Fibroblast of lung (primary cell): ENCODE results near the gene NUP85. TPM values are rescaled to one million over a fixed set of nuclear protein-coding genes. Genes with fewer than 3 reads are reported as not detected.

Source experiments
- DNase-seq, 2 donors: peaks; one replicate each; pipeline versions ENCODE4 v3.0.0 to v3.0.0-alpha.2; 2010; ENCODE audit warnings: low read depth in 2 of 2
- H2AFZ ChIP-seq: 2 replicates; pipeline ENCODE4 v1.5.1; 2012; ENCODE audit warnings: low read length, control low read depth, inconsistent platforms
- H3K27ac ChIP-seq: 2 replicates; pipeline ENCODE4 v1.5.1; 2011; ENCODE audit warnings: low read length, control low read depth; ENCODE audit not compliant: insufficient read depth
- H3K27me3 ChIP-seq: 2 replicates; pipeline ENCODE4 v1.5.1; 2011; ENCODE audit warnings: mild to moderate bottlenecking, low read length; ENCODE audit not compliant: control insufficient read depth, insufficient read depth
- H3K36me3 ChIP-seq: 2 replicates; pipeline ENCODE4 v1.5.1; 2011; ENCODE audit warnings: low read length; ENCODE audit not compliant: control insufficient read depth, insufficient read depth
- H3K4me1 ChIP-seq: 2 replicates; pipeline ENCODE4 v1.5.1; 2011; ENCODE audit warnings: low read length; ENCODE audit not compliant: control insufficient read depth, insufficient read depth; ENCODE audit errors: extremely low read depth
- H3K4me2 ChIP-seq: 2 replicates; pipeline ENCODE4 v1.5.1; 2011; ENCODE audit warnings: low read length, control low read depth; ENCODE audit not compliant: insufficient read depth; ENCODE audit errors: extremely low read depth
- H3K4me3 ChIP-seq, 4 experiments: fragments of 200-600 bp in 1 of 4; sonication (generic) in 1 of 4; replicated peaks in 1 of 4; 2 replicates each; pipeline ENCODE4 v1.5.1; 2011 to 2016; ENCODE audit warnings: low read length in 4 of 4, low read depth in 3 of 4, mild to moderate bottlenecking in 3 of 4, control low read depth in 2 of 4, inconsistent platforms in 1 of 4, mixed read lengths in 1 of 4; ENCODE audit not compliant: insufficient read depth in 1 of 4; ENCODE audit errors: control extremely low read depth in 1 of 4
- H3K79me2 ChIP-seq: 2 replicates; pipeline ENCODE4 v1.5.1; 2012; ENCODE audit warnings: mild to moderate bottlenecking, low read length, inconsistent platforms; ENCODE audit not compliant: control insufficient read depth, insufficient read depth
- H3K9ac ChIP-seq: 2 replicates; pipeline ENCODE4 v1.5.1; 2011; ENCODE audit warnings: mild to moderate bottlenecking, low read length, control low read depth; ENCODE audit not compliant: insufficient read depth
- H3K9me3 ChIP-seq: 2 replicates; pipeline ENCODE4 v1.5.1; 2012; ENCODE audit warnings: low read depth, low read length; ENCODE audit not compliant: control insufficient read depth, insufficient read depth
- H4K20me1 ChIP-seq: 2 replicates; pipeline ENCODE4 v1.5.1; 2011; ENCODE audit warnings: low read length; ENCODE audit not compliant: control insufficient read depth, insufficient read depth; ENCODE audit errors: extremely low read depth
- EZH2 ChIP-seq: IDR thresholded peaks from 2 replicates; pipeline ENCODE4 v1.5.1; 2012; ENCODE audit warnings: low read length, control low read depth, mild to moderate bottlenecking; ENCODE audit errors: missing control alignments
- polyA plus RNA-seq, 2 donors: library from polyadenylated mRNA; depleted of rRNA in 1 of 2; stranded (reverse) in 1 of 2; unstranded in 1 of 2; fragments of >200 nt; gene quantifications; 2 replicates each; pipeline ENCODE4 v1.2.1, GENCODE V29; 2011 to 2012; ENCODE audit warnings: missing spikeins in 1 of 2
- total RNA-seq: library from RNA; depleted of rRNA; stranded (reverse); fragments of >200 nt; gene quantifications from 2 replicates; pipeline ENCODE4 v1.2.1, GENCODE V29; 2014
- TF ChIP-seq, protein P1 (sequence below), 2 donors: IDR thresholded peaks in 1 of 2; conservative IDR thresholded peaks in 1 of 2; 1 replicate in 1 of 2; 2 replicates in 1 of 2; pipeline ENCODE4 v1.5.1; 2011 to 2012; ENCODE audit warnings: low read length in 2 of 2, control low read depth in 1 of 2, inconsistent platforms in 1 of 2, low read depth in 1 of 2, mild to moderate bottlenecking in 1 of 2

The NUP85 gene
- total and polyA plus RNA-seq, 2 donors (not counting 1 experiment from before 2014, with no cell fraction given), result 18.5 to 29.6 TPM

DNA sequence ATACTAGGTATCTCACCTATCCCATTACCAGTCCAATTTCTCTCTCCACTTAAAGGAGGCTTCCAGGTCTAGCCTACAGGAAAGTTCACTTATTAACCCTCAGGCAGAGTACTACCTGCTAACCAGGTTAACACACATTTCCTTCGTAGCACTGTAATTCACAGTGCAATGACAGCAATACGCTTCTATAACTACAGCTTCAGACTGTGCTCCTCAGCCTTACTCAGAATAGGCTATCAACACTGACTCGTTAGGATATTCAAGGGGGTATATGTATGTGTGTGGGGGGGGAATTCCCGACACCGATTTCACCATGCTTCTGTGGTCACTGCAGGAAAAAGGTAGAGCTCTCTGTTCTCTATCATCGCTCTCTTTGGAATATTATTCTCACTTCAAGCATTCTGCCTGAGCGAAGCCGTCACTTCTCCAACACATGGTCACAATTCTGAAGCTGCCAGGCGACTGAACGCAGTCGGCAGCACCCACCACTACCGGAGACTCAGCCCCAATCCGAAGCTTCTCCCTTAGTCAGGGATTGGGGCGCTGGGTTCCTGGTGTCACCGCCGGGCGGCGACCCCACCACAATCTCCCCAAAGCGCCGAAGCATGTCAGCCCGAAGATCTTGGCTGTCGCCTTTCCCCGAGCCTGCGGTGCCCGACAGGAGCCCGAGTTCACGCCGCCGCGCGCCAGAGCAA, 55.3 kb downstream of the NUP85 start:
- H3K4me1 ChIP-seq, result peaks cover 2% of the 10 kb centered on the region
- H3K27ac ChIP-seq, result peak overlapping the region; percentile 99
- no peaks in the 10 kb centered on the region for H3K27me3 ChIP-seq
- H4K20me1 ChIP-seq, result no peaks in the 10 kb centered on the region
- peak overlapping the region; percentile 77 for H2AFZ ChIP-seq
- H3K4me3 ChIP-seq, result peak overlapping the region; percentile 63 to 93 (median 82)
- H3K9me3 ChIP-seq, result no peaks in the 10 kb centered on the region
- peaks cover 45% of the 10 kb centered on the region for H3K79me2 ChIP-seq
- TF ChIP-seq, protein P1, sequence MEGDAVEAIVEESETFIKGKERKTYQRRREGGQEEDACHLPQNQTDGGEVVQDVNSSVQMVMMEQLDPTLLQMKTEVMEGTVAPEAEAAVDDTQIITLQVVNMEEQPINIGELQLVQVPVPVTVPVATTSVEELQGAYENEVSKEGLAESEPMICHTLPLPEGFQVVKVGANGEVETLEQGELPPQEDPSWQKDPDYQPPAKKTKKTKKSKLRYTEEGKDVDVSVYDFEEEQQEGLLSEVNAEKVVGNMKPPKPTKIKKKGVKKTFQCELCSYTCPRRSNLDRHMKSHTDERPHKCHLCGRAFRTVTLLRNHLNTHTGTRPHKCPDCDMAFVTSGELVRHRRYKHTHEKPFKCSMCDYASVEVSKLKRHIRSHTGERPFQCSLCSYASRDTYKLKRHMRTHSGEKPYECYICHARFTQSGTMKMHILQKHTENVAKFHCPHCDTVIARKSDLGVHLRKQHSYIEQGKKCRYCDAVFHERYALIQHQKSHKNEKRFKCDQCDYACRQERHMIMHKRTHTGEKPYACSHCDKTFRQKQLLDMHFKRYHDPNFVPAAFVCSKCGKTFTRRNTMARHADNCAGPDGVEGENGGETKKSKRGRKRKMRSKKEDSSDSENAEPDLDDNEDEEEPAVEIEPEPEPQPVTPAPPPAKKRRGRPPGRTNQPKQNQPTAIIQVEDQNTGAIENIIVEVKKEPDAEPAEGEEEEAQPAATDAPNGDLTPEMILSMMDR (conservative IDR thresholded peaks at IDR 0.05 in 1 of 2, IDR thresholded peaks at IDR 0.05 in 1 of 2; ENCODE audit: low read depth in 1 of 2, low read length in 2 of 2), result no peak
- no peak for TF ChIP-seq EZH2
- H3K9ac ChIP-seq, result peak overlapping the region; percentile 98
- peak overlapping the region; percentile 88 for H3K4me2 ChIP-seq
- peaks cover 8% of the 10 kb centered on the region for H3K36me3 ChIP-seq
- DNase-seq, result no peak

- Histone ChIP-seq H3K79me2 (peaks cover 45% of the 10 kb centered on the region), H3K27ac (peak within 1 kb of the TSS; percentile 99), H3K9me3 (no peaks in the 10 kb centered on the region), H3K9ac (peak within 1 kb of the TSS; percentile 98), H3K4me2 (peak within 1 kb of the TSS; percentile 88), H3K27me3 (no peaks in the 10 kb centered on the region), H3K4me3 (peak within 1 kb of the TSS; percentile 63 to 93 (median 82)), H3K4me1 (peaks cover 2% of the 10 kb centered on the region), H2AFZ (peak within 1 kb of the TSS; percentile 77), H3K36me3 (peaks cover 10% of the 10 kb centered on the region), H4K20me1 (no peaks in the 10 kb centered on the region)
- no peak for TF ChIP-seq EZH2
- TF ChIP-seq, protein P1 (conservative IDR thresholded peaks at IDR 0.05 in 1 of 2, IDR thresholded peaks at IDR 0.05 in 1 of 2; ENCODE audit: low read depth in 1 of 2, low read length in 2 of 2), result no peak
- DNase-seq, result peak; percentile 87 to 94
These were observed 56.0 kb downstream of the NUP85 start, which contains the start of the genes GGA3 and MRPS7 for GRCh38 chr17:75261336-75262111. Gene GGA3 (minus strand): TSS chr17:75261606. CDS start chr17:75261587, 19 bp downstream. Gene MRPS7 (plus strand): TSS chr17:75261879. CDS start chr17:75261901, 22 bp downstream.

DNA sequence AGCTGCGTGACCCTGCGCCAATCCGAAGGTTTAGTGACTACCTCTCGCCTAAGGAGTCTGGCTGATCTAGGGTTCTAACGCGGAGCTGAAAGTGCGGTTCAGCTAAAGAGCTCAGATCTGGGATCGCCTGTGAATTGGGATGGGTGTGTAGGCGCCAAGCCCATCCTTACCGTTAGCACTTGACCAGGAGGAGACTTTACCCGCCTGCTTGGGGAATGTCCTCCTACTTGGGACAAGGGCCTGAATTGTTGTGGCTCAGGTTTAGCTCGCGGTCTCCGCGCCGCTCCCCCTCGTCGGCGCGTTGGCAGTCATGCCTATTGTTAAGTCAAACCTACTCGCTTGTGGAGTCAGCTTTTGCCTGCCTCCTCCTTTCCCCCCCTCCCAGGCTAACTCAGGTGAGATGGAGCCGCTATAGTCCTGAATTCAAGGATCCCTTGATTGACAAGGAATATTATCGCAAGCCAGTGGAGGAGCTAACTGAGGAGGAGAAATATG, 56.7 kb downstream of the NUP85 start:
- no peak for TF ChIP-seq EZH2
- TF ChIP-seq, protein P1 (conservative IDR thresholded peaks at IDR 0.05 in 1 of 2, IDR thresholded peaks at IDR 0.05 in 1 of 2; ENCODE audit: low read depth in 1 of 2, low read length in 2 of 2), result no peak
- H2AFZ ChIP-seq, result peak overlapping the region; percentile 53
- H3K36me3 ChIP-seq, result peaks cover 13% of the 10 kb centered on the region
- H4K20me1 ChIP-seq, result no peaks in the 10 kb centered on the region
- peak overlapping the region; percentile 73 for H3K4me2 ChIP-seq
- H3K27ac ChIP-seq, result peak overlapping the region; percentile 99
- H3K4me1 ChIP-seq, result peaks cover 2% of the 10 kb centered on the region
- H3K9ac ChIP-seq, result peak overlapping the region; percentile 98
- H3K27me3 ChIP-seq, result no peaks in the 10 kb centered on the region
- DNase-seq, result peak in 1 of 2 donors; percentile 51
- H3K79me2 ChIP-seq, result peaks cover 45% of the 10 kb centered on the region
- H3K4me3 ChIP-seq, result peak overlapping the region; percentile 63 to 93 (median 82)
- H3K9me3 ChIP-seq, result no peaks in the 10 kb centered on the region
